ENCODE measurements around the gene COPG2. TPM values are rescaled to one million over a fixed set of nuclear protein-coding genes. Genes with fewer than 3 reads are reported as not detected.
A peak's percentile ranks its signal among the peaks of the same experiment; 100 is the strongest.

Gene COPG2
- total and polyA plus RNA-seq, 2 donors (not counting 1 experiment from before 2014, with no cell fraction given): 6.1 to 13.4 TPM

DNA sequence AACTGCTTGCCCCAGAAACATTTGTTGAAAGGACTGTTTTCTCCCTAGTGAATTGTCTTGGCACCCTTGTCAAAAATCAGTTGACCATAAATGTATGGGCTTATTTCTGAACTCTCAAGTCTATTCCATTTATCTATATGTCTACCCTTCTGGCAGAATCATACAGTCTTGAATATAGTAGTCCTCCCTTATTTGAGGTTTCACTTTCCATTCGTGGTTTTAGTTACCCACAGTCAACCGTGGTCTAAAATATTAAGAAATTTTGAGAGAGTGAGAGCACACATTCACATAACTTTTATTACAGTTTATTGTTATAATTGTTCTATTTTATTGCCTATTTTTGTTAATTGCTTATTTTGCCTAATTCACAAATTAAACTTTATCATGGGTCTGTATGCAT is 210.3 kb downstream of the COPG2 start:
- no peaks in the 10 kb centered on the region for H3K9me3 Mint-ChIP-seq (ENCODE audit: insufficient read depth)
- peak overlapping the region; percentile 58 for H2AFZ ChIP-seq (ENCODE audit: insufficient read depth, low read depth, low read length, poor library complexity, severe bottlenecking)

More for the DNA sequence above, 210.3 kb downstream of the COPG2 start:
- TF ChIP-seq EZH2 (IDR thresholded peaks at IDR 0.05; ENCODE audit: borderline replicate concordance, insufficient read depth, low read depth, low read length, poor library complexity, severe bottlenecking) (no peak), CTCF (IDR thresholded peaks at IDR 0.05) (no peak)
- Histone ChIP-seq H3K36me3 (replicated peaks in 1 of 2; ENCODE audit: control extremely low read depth in 1 of 2, control insufficient read depth in 1 of 2, extremely low read depth in 1 of 2, insufficient read depth in 2 of 2, low read length in 1 of 2) (no peaks in the 10 kb centered on the region), H3K27me3 (replicated peaks in 1 of 4; ENCODE audit: control extremely low read depth in 1 of 4, control insufficient read depth in 3 of 4, insufficient read depth in 4 of 4, low read length in 3 of 4) (no peaks in the 10 kb centered on the region), H3K9ac (ENCODE audit: low read length) (no peak overlapping the region), H4K20me1 (ENCODE audit: control insufficient read depth, insufficient read depth, low read length, poor library complexity, severe bottlenecking) (no peaks in the 10 kb centered on the region), H3K4me2 (replicated peaks; ENCODE audit: low read depth, low read length, poor library complexity, severe bottlenecking) (peak overlapping the region; percentile 45), H3K4me3 (ENCODE audit: control extremely low read depth in 1 of 5, extremely low read depth in 1 of 5, insufficient read depth in 1 of 5, low read depth in 2 of 5, low read length in 4 of 5) (peak overlapping the region in 1 of 5 experiments; percentile 19), H3K4me1 (ENCODE audit: control insufficient read depth in 2 of 2, insufficient read depth in 2 of 2, low read length in 2 of 2) (peaks cover 0 to 2% of the 10 kb centered on the region in 2 donors), H3K27ac (ENCODE audit: low read length in 2 of 2) (no peak overlapping the region), H3K9me3 (ENCODE audit: control extremely low read depth in 1 of 3, control insufficient read depth in 2 of 3, insufficient read depth in 1 of 3, low read length in 2 of 3) (peaks cover 0 to 7% (median 4%) of the 10 kb centered on the region in 3 donors), H3K79me2 (ENCODE audit: control insufficient read depth, insufficient read depth, low read length) (no peaks in the 10 kb centered on the region)
- intact Hi-C loops (cut with micrococcal nuclease): no loop called here
- Mint-ChIP-seq H3K4me1 (peaks cover 7% of the 10 kb centered on the region), H3K27ac (no peak overlapping the region), H3K4me3 (peak overlapping the region; percentile 35), H3K27me3 (no peaks in the 10 kb centered on the region)
- ChIA-PET CTCF (interaction anchor here (1.2 kb wide), 1 partner anchor 13 kb away, joined by 3 read pairs; no protein-coding TSS in a partner anchor), POLR2A (no interaction called here)
- DNase-seq: peak; percentile 23
- WGBS (ENCODE audit: insufficient coverage): no CpG with 5 or more reads among the region's 2 CpGs
- ATAC-seq (ENCODE audit: low read depth): no peak

Small RNA genes lying within 50 kb of the gene (small RNA-seq; reads per million reads assigned to genes)
- gene MIR335 (ENCODE audit: insufficient read length, low read depth, low replicate concordance): not detected
- not detected for gene RF02148 (ENCODE audit: insufficient read length, low read depth, low replicate concordance)
- gene RF02149 (ENCODE audit: insufficient read length, low read depth, low replicate concordance): not detected
- not detected for gene RF02150 (ENCODE audit: insufficient read length, low read depth, low replicate concordance)
- gene RNA5SP246 (ENCODE audit: insufficient read length, low read depth, low replicate concordance): not detected

Other genes with a start within 250 kb of the COPG2 start
- 5.9 and 6.1 TPM in 2 replicates for gene CEP41, start 227.7 kb downstream of the COPG2 start, total RNA-seq
- gene CEP41, start 227.7 kb downstream of the COPG2 start, polyA plus RNA-seq: 2.7 and 3.4 TPM in 2 replicates
- 6.6 and 6.7 TPM in 2 replicates for gene MEST, start 176.7 kb downstream of the COPG2 start, total RNA-seq
- gene MEST, start 176.7 kb downstream of the COPG2 start, polyA plus RNA-seq: 2.1 and 2.5 TPM in 2 replicates
- gene TSGA13, start 17.8 kb upstream of the COPG2 start, total RNA-seq: not detected in 2 replicates
- gene TSGA13, start 17.8 kb upstream of the COPG2 start, polyA plus RNA-seq: not detected in 2 replicates
- 0.19 and 0.27 TPM in 2 replicates for gene KLF14, start 65.5 kb upstream of the COPG2 start, total RNA-seq
- gene KLF14, start 65.5 kb upstream of the COPG2 start, polyA plus RNA-seq: 0.25 and 0.30 TPM in 2 replicates

Measured in B cell (primary cell).